SK-N-SH (cell line): ENCODE data around the gene RABGAP1L. TPM values are rescaled to one million over a fixed set of nuclear protein-coding genes. Genes with fewer than 3 reads are reported as not detected.

Experiments used
- CTCF ChIA-PET: fragments of 300-600, 350-600 bp; formaldehyde crosslinking; extraction: SDS; loops from one replicate; lab custom pipeline; 2021; lab: Yijun Ruan, JAX
- POLR2A ChIA-PET: fragments of 350-600 bp; sonication (Branson Sonifier 250); formaldehyde crosslinking; extraction: SDS; loops from one replicate; lab custom pipeline; 2020; ENCODE audit warnings: antibody characterized with exemption, inconsistent platforms; lab: Yijun Ruan, JAX
- DNase-seq: peaks from one replicate; pipeline ENCODE4 v3.0.0; 2012
- H2AFZ ChIP-seq: fragments of 200-600 bp; sonication (generic); 2 replicates; pipeline ENCODE4 v1.8.1; 2016; ENCODE audit warnings: antibody characterized with exemption, mild to moderate bottlenecking, low read depth
- H3F3A ChIP-seq: fragments of 200-600 bp; sonication (generic); replicated peaks from 2 replicates; pipeline ENCODE3; 2016; ENCODE audit warnings: antibody characterized with exemption, mild to moderate bottlenecking; ENCODE audit not compliant: insufficient read depth
- H3K27ac ChIP-seq, 2 experiments: fragments of 200-500 bp in 1 of 2; fragments of 200-600 bp in 1 of 2; sonication (Bioruptor generic) in 1 of 2; sonication (generic), shearing (Covaris generic) in 1 of 2; 2 replicates each; pipeline versions ENCODE4 v1.5.1 to v1.6.1; 2014 to 2016; ENCODE audit warnings: low read depth in 2 of 2, inconsistent platforms in 1 of 2, low read length in 1 of 2, mild to moderate bottlenecking in 1 of 2, mixed read lengths in 1 of 2
- H3K27me3 ChIP-seq: fragments of 200-600 bp; sonication (generic), shearing (Covaris generic); 2 replicates; pipeline ENCODE4 v1.6.1; 2016; ENCODE audit warnings: mixed run types; ENCODE audit not compliant: insufficient read depth
- H3K36me3 ChIP-seq, 2 experiments: fragments of 200-500 bp in 1 of 2; fragments of 200-600 bp in 1 of 2; sonication (Bioruptor generic) in 1 of 2; sonication (generic) in 1 of 2; replicated peaks in 1 of 2; 2 replicates each; pipeline versions ENCODE3 to v1.5.1; 2014 to 2016; ENCODE audit warnings: low read length in 1 of 2, mild to moderate bottlenecking in 1 of 2; ENCODE audit not compliant: insufficient read depth in 2 of 2, control insufficient read depth in 1 of 2
- H3K4me1 ChIP-seq, 2 experiments: fragments of 200-500 bp in 1 of 2; fragments of 200-600 bp in 1 of 2; sonication (Bioruptor generic) in 1 of 2; sonication (generic), shearing (Covaris generic) in 1 of 2; 2 replicates each; pipeline versions ENCODE4 v1.5.1 to v1.6.1; 2014 to 2016; ENCODE audit warnings: low read depth in 1 of 2, low read length in 1 of 2, mixed run types in 1 of 2; ENCODE audit not compliant: insufficient read depth in 2 of 2, control insufficient read depth in 1 of 2
- H3K4me2 ChIP-seq: fragments of 200-600 bp; sonication (generic), shearing (Covaris generic); 2 replicates; pipeline ENCODE4 v1.6.1; 2017; ENCODE audit warnings: mixed run types
- H3K4me3 ChIP-seq, 2 experiments: fragments of 200-500 bp in 1 of 2; fragments of 200-600 bp in 1 of 2; sonication (Bioruptor generic) in 1 of 2; sonication (generic), shearing (Covaris generic) in 1 of 2; 2 replicates each; pipeline versions ENCODE4 v1.5.1 to v1.8.1; 2014 to 2016; ENCODE audit warnings: low read depth in 2 of 2, inconsistent platforms in 1 of 2, low read length in 1 of 2, mild to moderate bottlenecking in 1 of 2, mixed read lengths in 1 of 2, moderate library complexity in 1 of 2
- H3K79me2 ChIP-seq: fragments of 200-600 bp; sonication (generic); 2 replicates; pipeline ENCODE4 v1.8.1; 2017; ENCODE audit warnings: mild to moderate bottlenecking; ENCODE audit not compliant: insufficient read depth
- H3K9ac ChIP-seq: fragments of 200-600 bp; sonication (generic); 2 replicates; pipeline ENCODE4 v1.6.1; 2017; ENCODE audit warnings: mixed run types
- H3K9me2 ChIP-seq: fragments of 200-600 bp; sonication (generic); 2 replicates; pipeline ENCODE4 v1.6.1; 2017; ENCODE audit warnings: mixed run types
- H3K9me3 ChIP-seq: fragments of 200-600 bp; sonication (generic); 2 replicates; pipeline ENCODE4 v1.6.1; 2017; ENCODE audit warnings: mixed run types, mild to moderate bottlenecking, moderate library complexity
- H4K20me1 ChIP-seq: fragments of 200-600 bp; sonication (generic); 2 replicates; pipeline ENCODE4 v1.6.1; 2017; ENCODE audit warnings: mild to moderate bottlenecking, mixed run types; ENCODE audit not compliant: insufficient read depth
- CHD2 ChIP-seq: fragments of 150-350 bp; IDR thresholded peaks from 2 replicates; pipeline ENCODE4 v1.6.1; 2018; ENCODE audit warnings: low read length; ENCODE audit not compliant: partially characterized antibody
- FOXJ3 ChIP-seq: sonication (generic); formaldehyde crosslinking; IDR thresholded peaks from 2 replicates; pipeline ENCODE4 v1.5.1; 2020; ENCODE audit warnings: mild to moderate bottlenecking, missing genetic modification reagents
- FOXM1 ChIP-seq: IDR thresholded peaks from 2 replicates; pipeline ENCODE4 v1.4.0; 2012; ENCODE audit warnings: low read depth, mild to moderate bottlenecking
- JUND ChIP-seq: IDR thresholded peaks from 2 replicates; pipeline ENCODE4 v1.4.0; 2012
- MEF2A ChIP-seq: IDR thresholded peaks from 2 replicates; pipeline ENCODE4 v1.4.0; 2012; ENCODE audit warnings: low read depth, borderline replicate concordance
- POLR2AphosphoS5 ChIP-seq: IDR thresholded peaks from 2 replicates; pipeline ENCODE4 v1.6.1; 2012; ENCODE audit warnings: low read depth, low read length
- RAD21 ChIP-seq: IDR thresholded peaks from 2 replicates; pipeline ENCODE4 v1.6.1; 2012; ENCODE audit warnings: mild to moderate bottlenecking, low read length
- RXRA ChIP-seq: IDR thresholded peaks from 2 replicates; pipeline ENCODE4 v1.4.0; 2012; ENCODE audit warnings: low read depth, mild to moderate bottlenecking, borderline replicate concordance
- TCF12 ChIP-seq: IDR thresholded peaks from 2 replicates; pipeline ENCODE4 v1.4.0; 2012
- YY1 ChIP-seq: IDR thresholded peaks from 2 replicates; pipeline ENCODE4 v1.4.0; 2012; ENCODE audit warnings: low read depth, mild to moderate bottlenecking
- WGBS: methylation state at CpG from one replicate; pipeline ENCODE4 v1.1.6; 2017; ENCODE audit warnings: low lambda C conversion rate; 5-methylcytosine and 5-hydroxymethylcytosine counted together
- polyA plus RNA-seq, 3 experiments: library from polyadenylated mRNA; depleted of rRNA; stranded (reverse); fragments of >200 nt; gene quantifications; 2 replicates each; pipeline ENCODE4 v1.2.3, GENCODE V29; 2012
- TF ChIP-seq, protein P1 (sequence below): IDR thresholded peaks from 2 replicates; pipeline ENCODE4 v1.4.0; 2012; ENCODE audit warnings: low read depth
- TF ChIP-seq, protein P2 (sequence below): fragments of 200-600 bp; sonication (generic); IDR thresholded peaks from 2 replicates; pipeline ENCODE4 v1.6.1; 2017; ENCODE audit warnings: antibody characterized with exemption, mild to moderate bottlenecking, moderate library complexity
- TF ChIP-seq, protein P3 (sequence below): fragments of 150-350 bp; IDR thresholded peaks from 2 replicates; pipeline ENCODE4 v1.6.1; 2017; ENCODE audit warnings: antibody characterized with exemption, low read length, low read depth, borderline replicate concordance
- TF ChIP-seq, protein P4 (sequence below): IDR thresholded peaks from 2 replicates; pipeline ENCODE4 v1.4.0; 2012; ENCODE audit warnings: low read depth, borderline replicate concordance

The RABGAP1L gene
- polyA plus RNA-seq, 1 of the 3 experiments (the other 2 are of a cell fraction): 7.2 TPM

DNA sequence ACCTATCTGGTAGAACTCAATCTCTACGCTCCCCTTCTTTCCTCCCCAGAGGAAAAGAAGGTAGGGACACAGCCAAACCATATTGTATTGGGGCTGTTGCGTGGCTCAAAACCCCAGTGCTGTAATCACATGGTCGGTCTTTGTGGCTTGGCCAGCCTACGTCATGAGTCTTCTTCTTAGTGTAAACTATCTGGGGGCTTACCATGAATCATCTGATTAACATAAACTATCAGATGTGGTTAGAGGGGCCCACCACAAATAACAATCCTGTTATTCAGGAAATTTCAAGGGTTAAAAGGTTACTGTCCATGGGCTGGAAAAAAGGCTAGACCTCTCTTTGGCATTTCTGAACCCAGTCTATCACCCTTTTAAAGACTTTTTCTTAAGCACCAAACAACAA is 238.9 kb downstream of the RABGAP1L start:
- Histone ChIP-seq H3K27me3 (no peaks in the 10 kb centered on the region), H2AFZ (no peak overlapping the region), H3K9me3 (no peaks in the 10 kb centered on the region), H3K36me3 (peaks cover 5 to 7% of the 10 kb centered on the region in 2 experiments), H3K9ac (no peak overlapping the region), H3K4me1 (no peaks in the 10 kb centered on the region), H3K4me3 (no peak overlapping the region), H3K4me2 (no peak overlapping the region), H3K27ac (no peak overlapping the region), H3K9me2 (no peaks in the 10 kb centered on the region), H3F3A (no peaks in the 10 kb centered on the region), H4K20me1 (no peaks in the 10 kb centered on the region), H3K79me2 (no peaks in the 10 kb centered on the region)
- ChIA-PET POLR2A (no interaction called here), CTCF (no interaction called here)
- DNase-seq: no peak
- no peak for TF ChIP-seq POLR2AphosphoS5
- WGBS: 95% methylated on average over 4 of the region's 4 CpGs

DNA sequence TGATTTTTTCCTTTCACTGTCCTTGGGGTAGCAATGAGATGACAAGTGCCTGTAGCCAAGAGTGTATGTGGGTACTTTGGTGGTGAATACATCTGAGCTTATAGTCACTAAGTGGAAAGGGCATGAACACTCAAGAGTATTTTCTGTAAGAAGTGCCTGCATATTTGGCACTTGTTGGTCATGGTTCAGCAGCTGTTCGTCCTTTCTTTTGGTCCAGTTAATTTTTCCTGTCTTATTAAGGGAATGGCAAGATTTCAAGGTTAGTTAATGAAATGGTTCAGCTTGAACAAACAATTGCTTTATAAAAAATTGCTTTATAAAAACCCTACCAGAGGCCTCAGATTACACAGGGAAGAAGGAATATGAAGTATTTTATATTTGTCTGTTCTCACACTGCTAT is 239.9 kb downstream of the RABGAP1L start:
- Histone ChIP-seq H3K4me2 (no peak overlapping the region), H3K9ac (no peak overlapping the region), H3F3A (no peaks in the 10 kb centered on the region), H3K9me3 (no peaks in the 10 kb centered on the region), H3K27me3 (no peaks in the 10 kb centered on the region), H3K27ac (no peak overlapping the region), H3K9me2 (no peaks in the 10 kb centered on the region), H3K79me2 (no peaks in the 10 kb centered on the region), H4K20me1 (no peaks in the 10 kb centered on the region), H3K36me3 (peaks cover 2 to 5% of the 10 kb centered on the region in 2 experiments), H2AFZ (no peak overlapping the region), H3K4me3 (no peak overlapping the region), H3K4me1 (no peaks in the 10 kb centered on the region)
- 53% methylated on average over 1 of the region's 1 CpG for WGBS
- ChIA-PET CTCF (interaction anchor here (1.6 kb wide), 1 partner anchor 137 kb away, joined by 4 read pairs; no protein-coding TSS in a partner anchor), POLR2A (no interaction called here)
- TF ChIP-seq YY1 (no peak), FOXJ3 (no peak), RXRA (no peak), JUND (no peak), MEF2A (no peak), TCF12 (no peak), FOXM1 (no peak), CHD2 (no peak), RAD21 (no peak)
- TF ChIP-seq, protein P1, sequence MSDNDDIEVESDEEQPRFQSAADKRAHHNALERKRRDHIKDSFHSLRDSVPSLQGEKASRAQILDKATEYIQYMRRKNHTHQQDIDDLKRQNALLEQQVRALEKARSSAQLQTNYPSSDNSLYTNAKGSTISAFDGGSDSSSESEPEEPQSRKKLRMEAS: no peak
- TF ChIP-seq, protein P2, sequence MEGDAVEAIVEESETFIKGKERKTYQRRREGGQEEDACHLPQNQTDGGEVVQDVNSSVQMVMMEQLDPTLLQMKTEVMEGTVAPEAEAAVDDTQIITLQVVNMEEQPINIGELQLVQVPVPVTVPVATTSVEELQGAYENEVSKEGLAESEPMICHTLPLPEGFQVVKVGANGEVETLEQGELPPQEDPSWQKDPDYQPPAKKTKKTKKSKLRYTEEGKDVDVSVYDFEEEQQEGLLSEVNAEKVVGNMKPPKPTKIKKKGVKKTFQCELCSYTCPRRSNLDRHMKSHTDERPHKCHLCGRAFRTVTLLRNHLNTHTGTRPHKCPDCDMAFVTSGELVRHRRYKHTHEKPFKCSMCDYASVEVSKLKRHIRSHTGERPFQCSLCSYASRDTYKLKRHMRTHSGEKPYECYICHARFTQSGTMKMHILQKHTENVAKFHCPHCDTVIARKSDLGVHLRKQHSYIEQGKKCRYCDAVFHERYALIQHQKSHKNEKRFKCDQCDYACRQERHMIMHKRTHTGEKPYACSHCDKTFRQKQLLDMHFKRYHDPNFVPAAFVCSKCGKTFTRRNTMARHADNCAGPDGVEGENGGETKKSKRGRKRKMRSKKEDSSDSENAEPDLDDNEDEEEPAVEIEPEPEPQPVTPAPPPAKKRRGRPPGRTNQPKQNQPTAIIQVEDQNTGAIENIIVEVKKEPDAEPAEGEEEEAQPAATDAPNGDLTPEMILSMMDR: no peak
- TF ChIP-seq, protein P3, sequence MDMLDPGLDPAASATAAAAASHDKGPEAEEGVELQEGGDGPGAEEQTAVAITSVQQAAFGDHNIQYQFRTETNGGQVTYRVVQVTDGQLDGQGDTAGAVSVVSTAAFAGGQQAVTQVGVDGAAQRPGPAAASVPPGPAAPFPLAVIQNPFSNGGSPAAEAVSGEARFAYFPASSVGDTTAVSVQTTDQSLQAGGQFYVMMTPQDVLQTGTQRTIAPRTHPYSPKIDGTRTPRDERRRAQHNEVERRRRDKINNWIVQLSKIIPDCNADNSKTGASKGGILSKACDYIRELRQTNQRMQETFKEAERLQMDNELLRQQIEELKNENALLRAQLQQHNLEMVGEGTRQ: no peak
- TF ChIP-seq, protein P4, sequence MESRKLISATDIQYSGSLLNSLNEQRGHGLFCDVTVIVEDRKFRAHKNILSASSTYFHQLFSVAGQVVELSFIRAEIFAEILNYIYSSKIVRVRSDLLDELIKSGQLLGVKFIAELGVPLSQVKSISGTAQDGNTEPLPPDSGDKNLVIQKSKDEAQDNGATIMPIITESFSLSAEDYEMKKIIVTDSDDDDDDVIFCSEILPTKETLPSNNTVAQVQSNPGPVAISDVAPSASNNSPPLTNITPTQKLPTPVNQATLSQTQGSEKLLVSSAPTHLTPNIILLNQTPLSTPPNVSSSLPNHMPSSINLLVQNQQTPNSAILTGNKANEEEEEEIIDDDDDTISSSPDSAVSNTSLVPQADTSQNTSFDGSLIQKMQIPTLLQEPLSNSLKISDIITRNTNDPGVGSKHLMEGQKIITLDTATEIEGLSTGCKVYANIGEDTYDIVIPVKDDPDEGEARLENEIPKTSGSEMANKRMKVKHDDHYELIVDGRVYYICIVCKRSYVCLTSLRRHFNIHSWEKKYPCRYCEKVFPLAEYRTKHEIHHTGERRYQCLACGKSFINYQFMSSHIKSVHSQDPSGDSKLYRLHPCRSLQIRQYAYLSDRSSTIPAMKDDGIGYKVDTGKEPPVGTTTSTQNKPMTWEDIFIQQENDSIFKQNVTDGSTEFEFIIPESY: no peak
- no peak for DNase-seq
